ENCODE results near the gene DHRS2. TPM values are rescaled to one million over a fixed set of nuclear protein-coding genes. Genes with fewer than 3 reads are reported as not detected.

The DHRS2 gene
- total and polyA plus RNA-seq, 2 of the 13 experiments (the other 11 are each of a cell fraction or from before 2014, with no cell fraction given) = 1,621 to 3,021 TPM

- Histone ChIP-seq H3K36me3 (replicated peaks in 1 of 2; ENCODE audit: control insufficient read depth in 1 of 2, insufficient read depth in 2 of 2, low read length in 2 of 2) (no peaks in the 10 kb centered on the region), H3K4me2 (ENCODE audit: low read depth, low read length) (no peak overlapping the region), H3K27me3 (ENCODE audit: control insufficient read depth in 1 of 2, insufficient read depth in 2 of 2, low read length in 2 of 2) (peaks cover 2 to 14% of the 10 kb centered on the region in 2 experiments; a peak in 3 of 5 replicates), H3K4me1 (ENCODE audit: insufficient read depth, low read length) (peaks cover 14% of the 10 kb centered on the region), H3K4me3 (replicated peaks in 1 of 3; ENCODE audit: insufficient read depth in 1 of 3, low read depth in 2 of 3, low read length in 3 of 3) (no peak overlapping the region), H3K79me2 (ENCODE audit: insufficient read depth, low read length) (no peaks in the 10 kb centered on the region), H3K9me3 (ENCODE audit: low read length) (no peaks in the 10 kb centered on the region), H3K27ac (ENCODE audit: extremely low read length, insufficient read depth, low read length) (no peak overlapping the region), H2AFZ (ENCODE audit: low read length) (no peak overlapping the region), H3K9ac (ENCODE audit: insufficient read depth, low read depth, low read length) (no peak overlapping the region), H4K20me1 (ENCODE audit: insufficient read depth, low read length) (no peaks in the 10 kb centered on the region)
- FAIRE-seq (no peak), DNase-seq (ENCODE audit: low spot score) (no peak), ATAC-seq (no peak)
- 21% methylated on average over 5 of the region's 5 CpGs for WGBS (ENCODE audit: low lambda C conversion rate)
- in situ Hi-C loops (cut with HindIII; ENCODE audit: extremely low pct_ligation_motif_present, low pct_unique_long_range_greater_than_20kb) = no loop called here
- TF ChIP-seq ZNF468 (CRISPR knock-in tag; IDR thresholded peaks at IDR 0.05) (no peak), IRF2 (CRISPR knock-in tag; IDR thresholded peaks at IDR 0.05) (no peak), NCOA1 (CRISPR knock-in tag; IDR thresholded peaks at IDR 0.05) (no peak), ZNF501 (CRISPR knock-in tag; IDR thresholded peaks at IDR 0.05) (no peak), HIVEP1 (CRISPR knock-in tag; IDR thresholded peaks at IDR 0.05) (no peak), ISL2 (CRISPR knock-in tag; IDR thresholded peaks at IDR 0.05) (no peak), HNRNPLL (IDR thresholded peaks at IDR 0.05; ENCODE audit: low read depth, low read length, poor library complexity, severe bottlenecking) (no peak), CCDC6 (CRISPR knock-in tag; IDR thresholded peaks at IDR 0.05) (no peak), ARHGAP35 (CRISPR knock-in tag; IDR thresholded peaks at IDR 0.05; ENCODE audit: borderline replicate concordance) (no peak), JUND (CRISPR knock-in tag; IDR thresholded peaks at IDR 0.05) (no peak), MYPOP (CRISPR knock-in tag; IDR thresholded peaks at IDR 0.05) (no peak), SRSF4 (IDR thresholded peaks at IDR 0.05; ENCODE audit: low read depth, low read length, poor library complexity, severe bottlenecking) (no peak), MXD3 (CRISPR knock-in tag; IDR thresholded peaks at IDR 0.05) (no peak), NFIB (CRISPR knock-in tag; IDR thresholded peaks at IDR 0.05; ENCODE audit: borderline replicate concordance) (no peak), CREM (IDR thresholded peaks at IDR 0.05) (no peak), CREM (CRISPR knock-in tag; IDR thresholded peaks at IDR 0.05) (no peak)
- ChIA-PET POLR2A (interaction anchor here (1.9 kb wide), 1 partner anchor 24 kb away, joined by 13 read pairs; no protein-coding TSS in a partner anchor), CTCF (ENCODE audit: low intra/inter-chr PET ratio, low total read pairs) (interaction anchor here (0.8 to 2.4 kb wide), 2 partner anchors 265 to 289 kb away, joined by 3 to 25 read pairs; partner anchors contain the start of gene DHRS4)
- no TSS peak for BruUV-seq (replicated peaks)
- intact Hi-C loops (cut with micrococcal nuclease; ENCODE audit: unreplicated experiment) = no loop called here
Observed at GRCh38 chr14:23664207-23664885, 28.2 kb downstream of the DHRS2 start.

All from HepG2 (cell line).